Measurements from ENCODE around the gene SRSF1.
"Not testable (repeated sequence)": the region's sequence is repeated elsewhere in the genome, so short reads cannot be mapped to it uniquely, and the experiment has no call there.

The SRSF1 gene

DNA sequence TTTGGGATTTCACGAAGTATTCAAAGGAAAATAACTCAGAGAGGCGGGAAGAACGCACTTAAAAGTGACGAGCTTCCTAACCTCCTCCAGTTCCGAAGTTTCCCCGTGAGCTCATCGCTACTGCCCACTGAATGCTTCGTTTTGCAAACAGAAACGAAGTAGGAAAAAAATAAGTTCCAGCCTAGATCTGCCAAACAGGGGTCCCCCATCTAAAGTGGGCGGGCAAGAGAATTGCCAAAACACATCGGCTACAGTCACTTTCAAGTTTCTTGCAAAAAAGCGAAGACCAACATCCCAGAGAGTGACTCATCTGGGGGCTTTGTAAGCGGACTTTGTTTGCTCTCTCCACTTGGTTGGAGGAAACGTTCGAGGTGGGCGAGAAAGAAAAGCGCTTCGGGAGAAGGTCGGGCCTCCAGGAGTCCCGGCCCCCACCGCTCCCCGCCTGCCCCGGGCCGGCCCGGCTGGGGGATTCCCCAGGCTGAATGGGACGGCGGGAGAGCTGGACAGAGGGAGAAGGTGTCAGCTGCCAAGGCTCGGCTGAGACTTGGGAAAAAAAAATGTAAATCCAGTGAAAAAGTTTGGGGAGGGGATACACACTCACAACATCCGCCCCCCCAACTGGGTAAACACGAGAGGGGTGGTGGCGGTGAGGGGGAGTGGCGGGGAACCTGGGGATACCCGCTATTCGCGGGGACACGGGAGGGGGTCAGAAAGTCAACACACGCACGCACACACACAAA, 20.0 kb downstream of the SRSF1 start:
- Mint-ChIP-seq H3K36me3 (no peaks in the 10 kb centered on the region), H3K27ac (peak overlapping the region; percentile 88), H3K9me3 (ENCODE audit: low read depth) (no peaks in the 10 kb centered on the region), H3K27me3 (no peaks in the 10 kb centered on the region), H3K4me3 (peak overlapping the region; percentile 93), H3K4me1 (ENCODE audit: low read depth) (peaks cover 64% of the 10 kb centered on the region)

DNA sequence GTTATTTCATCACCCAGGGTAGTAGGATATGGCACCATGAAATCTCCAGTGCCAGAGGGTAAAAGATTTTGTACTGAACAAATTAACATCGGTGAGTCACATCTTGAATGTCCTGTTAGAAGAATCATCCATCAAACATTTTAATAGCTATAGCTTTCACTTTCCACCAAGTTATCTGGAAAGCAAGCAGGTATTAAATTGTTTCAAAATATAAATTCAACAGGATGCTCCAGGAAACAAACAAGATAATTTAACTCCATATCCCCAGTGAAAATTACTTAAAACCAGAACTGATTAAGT, 21.4 kb downstream of the SRSF1 start:
- Mint-ChIP-seq H3K9me3 (ENCODE audit: low read depth) (no peaks in the 10 kb centered on the region), H3K27me3 (no peaks in the 10 kb centered on the region), H3K4me3 (peak overlapping the region; percentile 69), H3K4me1 (ENCODE audit: low read depth) (peaks cover 68% of the 10 kb centered on the region), H3K27ac (peak overlapping the region; percentile 73), H3K36me3 (no peaks in the 10 kb centered on the region)

DNA sequence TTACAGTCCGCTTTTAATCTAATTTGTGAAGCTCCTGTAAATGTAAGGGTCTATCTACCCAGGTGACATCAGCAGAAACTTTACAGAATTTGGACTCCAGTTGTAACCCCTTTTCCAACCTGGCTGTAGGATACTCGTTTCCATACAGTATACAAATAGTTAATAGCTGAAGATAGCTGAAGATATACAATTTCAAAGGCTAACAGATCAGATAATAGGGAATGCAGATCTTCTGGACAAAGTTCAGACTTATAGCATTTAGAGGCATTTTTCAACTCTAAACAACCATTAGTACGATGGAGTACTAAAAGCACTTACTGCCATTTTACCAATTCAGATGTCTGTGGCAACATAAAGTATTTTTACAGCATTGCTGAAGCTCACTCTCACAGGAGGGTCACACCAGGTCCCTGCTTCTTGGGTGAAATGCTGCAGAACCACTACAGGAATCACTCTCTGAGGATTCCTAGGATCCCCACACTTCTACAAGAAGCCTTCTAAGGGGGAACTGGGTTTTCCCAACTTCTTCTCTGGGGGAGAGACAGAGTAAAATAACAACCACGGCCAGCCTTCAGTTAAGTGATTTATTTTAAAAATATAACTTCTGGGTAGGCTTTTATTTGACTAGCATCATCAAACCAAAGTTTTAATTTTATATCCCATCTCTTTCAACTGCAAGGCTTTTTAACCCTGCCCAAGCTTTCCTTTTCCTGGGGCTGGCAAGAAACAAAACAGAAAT, 21.9 kb downstream of the SRSF1 start:
- Mint-ChIP-seq H3K4me1 (ENCODE audit: low read depth) (peaks cover 72% of the 10 kb centered on the region), H3K36me3 (no peaks in the 10 kb centered on the region), H3K9me3 (ENCODE audit: low read depth) (no peaks in the 10 kb centered on the region), H3K27me3 (no peaks in the 10 kb centered on the region), H3K27ac (peak overlapping the region; percentile 73), H3K4me3 (peak overlapping the region; percentile 69)

DNA sequence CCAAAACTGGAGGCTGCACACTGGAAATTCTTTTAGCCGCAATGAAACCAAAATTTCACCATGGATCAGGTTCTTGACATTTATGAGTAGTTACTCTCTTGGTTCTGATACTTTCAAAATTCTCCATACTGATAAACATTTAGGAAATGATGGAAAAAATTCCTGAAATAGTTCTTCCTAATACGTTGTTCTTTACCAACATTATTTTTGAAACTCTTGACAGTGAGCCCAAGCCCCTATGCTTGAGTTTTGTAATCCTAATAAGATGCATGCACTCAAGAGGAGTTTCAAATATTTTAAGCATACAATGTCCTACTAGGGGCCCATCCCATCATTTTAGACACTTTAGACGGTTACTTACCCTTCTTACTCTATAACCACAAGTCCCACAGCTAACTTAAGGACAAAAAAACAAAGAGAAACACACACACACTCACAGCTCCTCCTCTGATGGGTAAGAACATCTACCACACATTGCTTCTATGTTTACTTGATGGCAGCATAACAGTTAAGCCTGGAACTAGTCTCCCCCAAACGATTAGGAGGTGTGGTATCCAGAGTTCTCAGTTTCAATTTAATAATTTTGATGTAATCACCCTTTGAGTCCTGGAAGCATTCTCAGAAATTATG, 22.7 kb downstream of the SRSF1 start:
- peak overlapping the region; percentile 55 for H3K4me3 Mint-ChIP-seq
- H3K4me1 Mint-ChIP-seq (ENCODE audit: low read depth) = peaks cover 70% of the 10 kb centered on the region
- H3K9me3 Mint-ChIP-seq (ENCODE audit: low read depth) = no peaks in the 10 kb centered on the region
- no peaks in the 10 kb centered on the region for H3K36me3 Mint-ChIP-seq
- peak overlapping the region; percentile 4 for H3K27ac Mint-ChIP-seq
- no peaks in the 10 kb centered on the region for H3K27me3 Mint-ChIP-seq

DNA sequence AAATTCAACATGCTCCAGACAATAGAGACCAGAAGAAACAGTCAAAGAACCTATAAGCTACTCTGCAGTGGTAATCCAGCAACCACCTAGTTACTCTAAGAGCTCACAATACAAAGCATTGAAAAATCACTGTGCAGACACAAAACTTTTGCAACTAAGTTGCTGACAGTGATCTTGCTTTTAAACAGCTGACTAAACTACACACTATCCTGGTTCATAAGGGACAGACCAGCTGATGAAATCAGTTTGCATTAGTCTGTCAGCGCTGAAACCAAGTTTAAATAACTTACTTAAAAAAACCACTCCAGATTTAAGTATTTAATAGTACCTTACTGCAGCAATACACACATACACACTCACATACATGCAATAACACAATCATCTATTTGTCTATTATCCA, 23.6 kb downstream of the SRSF1 start:
- peaks cover 67% of the 10 kb centered on the region for H3K4me1 Mint-ChIP-seq (ENCODE audit: low read depth)
- peaks cover 3% of the 10 kb centered on the region for H3K36me3 Mint-ChIP-seq
- H3K9me3 Mint-ChIP-seq (ENCODE audit: low read depth) = no peaks in the 10 kb centered on the region
- H3K27ac Mint-ChIP-seq = peak overlapping the region; percentile 4
- H3K27me3 Mint-ChIP-seq = no peaks in the 10 kb centered on the region
- peak overlapping the region; percentile 2 for H3K4me3 Mint-ChIP-seq

DNA sequence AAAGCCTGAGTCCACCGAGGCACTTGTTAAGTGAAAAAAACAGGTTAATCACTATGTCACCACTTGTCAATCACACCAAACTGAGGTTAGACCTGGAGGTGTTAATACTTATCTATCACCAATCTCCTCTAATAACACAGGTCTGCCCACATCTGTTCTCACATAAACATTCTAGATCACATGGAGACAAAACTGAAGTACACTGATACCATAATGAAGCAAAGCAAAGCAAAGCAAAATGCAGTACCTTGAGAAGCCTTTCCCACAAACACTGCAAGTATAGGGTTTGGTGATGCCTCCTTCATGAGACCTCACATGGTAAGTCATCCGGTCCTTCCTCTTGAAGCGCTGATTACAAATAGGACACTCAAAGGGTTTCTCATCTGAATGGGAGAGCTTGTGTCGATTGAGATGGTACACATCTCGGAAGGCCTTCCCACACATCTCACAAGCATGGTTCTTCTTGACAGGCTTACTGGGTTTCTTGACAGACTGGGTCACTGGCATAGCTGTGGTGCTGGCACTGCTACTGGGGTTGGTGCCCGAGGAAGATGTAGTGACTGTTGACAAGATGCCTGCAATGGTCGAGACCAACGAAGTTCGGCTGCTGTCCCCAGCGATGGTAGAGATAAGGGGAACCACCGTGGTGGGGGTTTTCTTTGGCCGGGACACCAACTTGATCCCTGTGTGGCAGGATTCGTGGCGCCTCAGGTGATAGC, 24.4 kb downstream of the SRSF1 start:
- peak overlapping the region; percentile 4 for H3K4me3 Mint-ChIP-seq
- no peaks in the 10 kb centered on the region for H3K9me3 Mint-ChIP-seq (ENCODE audit: low read depth)
- peaks cover 7% of the 10 kb centered on the region for H3K36me3 Mint-ChIP-seq
- H3K27ac Mint-ChIP-seq = peak overlapping the region; percentile 2
- H3K27me3 Mint-ChIP-seq = no peaks in the 10 kb centered on the region
- peaks cover 70% of the 10 kb centered on the region for H3K4me1 Mint-ChIP-seq (ENCODE audit: low read depth)

DNA sequence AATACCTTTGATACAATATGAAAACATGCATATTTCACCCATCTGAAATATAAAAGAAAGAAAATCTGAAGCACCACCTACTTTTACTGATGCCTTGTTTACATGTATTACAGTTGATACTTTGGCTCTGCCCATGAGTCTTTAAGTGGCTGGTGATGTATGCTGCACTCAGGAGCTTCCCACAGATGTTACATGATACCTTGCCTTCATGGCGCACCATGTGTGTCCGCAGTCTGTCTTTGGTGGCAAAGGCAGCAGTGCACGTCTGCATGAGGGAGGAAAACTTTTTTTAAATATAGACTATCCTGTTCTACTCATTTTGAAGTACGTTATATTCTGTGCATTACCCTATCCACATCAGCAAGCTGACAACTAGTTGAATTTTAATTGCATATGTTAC, 26.5 kb downstream of the SRSF1 start:
- no peaks in the 10 kb centered on the region for H3K9me3 Mint-ChIP-seq (ENCODE audit: low read depth)
- H3K4me1 Mint-ChIP-seq (ENCODE audit: low read depth) = peaks cover 59% of the 10 kb centered on the region
- H3K27ac Mint-ChIP-seq = no peak overlapping the region
- H3K36me3 Mint-ChIP-seq = peaks cover 7% of the 10 kb centered on the region
- no peak overlapping the region for H3K4me3 Mint-ChIP-seq
- H3K27me3 Mint-ChIP-seq = no peaks in the 10 kb centered on the region

DNA sequence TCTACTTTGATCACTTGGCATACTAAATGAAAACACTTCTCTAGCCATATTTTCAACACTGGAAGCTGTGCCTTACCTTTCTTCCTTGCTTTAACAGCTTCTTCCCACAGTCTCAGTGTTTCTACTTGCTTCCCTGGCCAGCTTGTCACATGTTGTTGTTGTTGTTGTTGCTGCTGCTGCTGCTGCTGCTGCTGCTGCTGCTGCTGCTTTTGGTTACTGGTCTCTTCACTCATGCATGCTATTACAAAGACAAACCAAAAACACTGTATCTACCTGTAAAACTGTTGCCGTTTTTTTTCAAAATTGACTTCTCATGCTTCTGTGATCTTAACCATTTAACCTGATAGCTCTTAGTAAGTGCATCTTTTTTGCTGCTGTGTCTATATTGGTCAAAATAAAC, 28.0 kb downstream of the SRSF1 start:
- peaks cover 44% of the 10 kb centered on the region for H3K4me1 Mint-ChIP-seq (ENCODE audit: low read depth)
- no peaks in the 10 kb centered on the region for H3K9me3 Mint-ChIP-seq (ENCODE audit: low read depth)
- peaks cover 7% of the 10 kb centered on the region for H3K36me3 Mint-ChIP-seq
- no peaks in the 10 kb centered on the region for H3K27me3 Mint-ChIP-seq
- H3K4me3 Mint-ChIP-seq = no peak overlapping the region
- peak overlapping the region; percentile 81 for H3K27ac Mint-ChIP-seq

DNA sequence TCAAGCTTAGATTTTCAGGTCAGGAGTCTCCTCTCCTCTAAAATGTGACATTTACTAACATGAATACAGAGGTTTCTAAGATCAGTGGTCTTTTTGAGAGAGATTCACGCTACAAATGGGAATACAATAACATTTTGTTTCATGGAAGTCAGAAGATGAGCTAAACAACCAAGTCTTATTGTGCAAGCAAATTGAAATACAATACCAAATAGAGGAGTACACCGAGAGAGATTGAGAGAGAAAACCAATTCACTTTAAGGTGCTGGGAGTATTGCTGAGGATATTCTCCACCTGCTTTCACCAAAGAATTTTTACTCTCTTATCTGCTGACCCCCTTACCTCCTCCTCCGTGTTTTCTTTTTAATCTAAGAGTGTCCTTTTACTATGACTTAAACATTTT, 30.5 kb downstream of the SRSF1 start:
- Mint-ChIP-seq H3K27me3 (no peaks in the 10 kb centered on the region), H3K9me3 (ENCODE audit: low read depth) (no peaks in the 10 kb centered on the region), H3K27ac (no peak overlapping the region), H3K4me3 (no peak overlapping the region), H3K36me3 (peaks cover 7% of the 10 kb centered on the region), H3K4me1 (ENCODE audit: low read depth) (peaks cover 20% of the 10 kb centered on the region)

DNA sequence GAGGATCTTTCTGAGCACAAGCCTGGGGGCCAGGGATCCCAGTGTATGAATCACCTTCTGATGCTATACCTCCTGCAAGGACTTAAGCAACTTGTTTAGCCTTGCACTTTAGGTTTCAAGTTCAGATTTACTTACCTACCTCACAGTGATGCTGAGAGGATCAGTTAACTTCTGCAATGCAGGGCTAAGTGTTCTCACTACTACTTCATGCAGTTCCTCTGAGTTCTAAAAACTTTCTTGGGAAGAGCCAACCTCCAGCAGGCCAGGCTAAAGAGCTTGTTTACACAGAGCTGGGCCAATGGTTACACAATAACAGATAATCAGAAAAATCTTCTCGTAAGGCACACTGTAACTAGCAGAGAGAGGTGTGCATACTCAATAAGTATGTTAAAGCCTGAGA, 32.0 kb downstream of the SRSF1 start:
- Mint-ChIP-seq H3K9me3 (ENCODE audit: low read depth) (no peaks in the 10 kb centered on the region), H3K27ac (no peak overlapping the region), H3K4me3 (no peak overlapping the region), H3K36me3 (peaks cover 7% of the 10 kb centered on the region), H3K4me1 (ENCODE audit: low read depth) (peaks cover 8% of the 10 kb centered on the region), H3K27me3 (no peaks in the 10 kb centered on the region)

DNA sequence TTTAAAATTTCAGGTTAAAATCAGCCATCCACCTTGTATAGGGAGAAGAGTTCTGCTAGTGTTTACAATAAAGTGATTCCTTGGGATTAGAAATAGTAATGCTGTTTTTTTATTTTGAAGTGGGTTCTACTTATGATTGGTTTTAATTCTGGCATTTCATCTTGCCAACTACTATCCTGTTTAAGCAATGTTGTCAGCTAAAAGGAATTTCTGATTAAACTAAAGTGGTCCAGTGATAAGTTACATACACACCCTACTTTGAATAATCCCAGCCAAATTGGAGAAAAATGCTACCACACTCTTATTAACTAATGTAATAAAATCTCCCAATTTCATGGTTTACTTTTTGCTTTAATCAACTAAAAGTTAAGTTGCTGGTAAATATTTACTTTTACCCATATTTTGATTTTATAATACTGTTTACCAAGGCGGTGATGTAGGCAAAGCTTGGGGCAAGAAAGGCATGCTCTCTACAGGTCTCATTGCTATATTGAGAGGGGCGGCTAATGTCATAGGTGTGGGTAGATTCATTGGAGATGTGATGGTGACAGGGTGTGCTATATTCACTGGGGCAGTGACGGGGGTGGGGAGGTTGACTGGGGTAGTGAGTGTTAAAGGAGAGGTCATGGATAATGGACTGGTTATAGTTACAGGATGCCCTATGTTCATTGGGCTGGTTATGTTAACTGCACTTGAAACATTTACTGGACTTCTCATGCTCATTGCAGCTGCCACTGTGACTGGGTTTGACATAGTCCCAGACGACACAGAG, 32.8 kb downstream of the SRSF1 start:
- H3K4me1 Mint-ChIP-seq (ENCODE audit: low read depth); H3K4me3 Mint-ChIP-seq; H3K36me3 Mint-ChIP-seq; H3K27me3 Mint-ChIP-seq; H3K27ac Mint-ChIP-seq; H3K9me3 Mint-ChIP-seq (ENCODE audit: low read depth): not testable (repeated sequence)

DNA sequence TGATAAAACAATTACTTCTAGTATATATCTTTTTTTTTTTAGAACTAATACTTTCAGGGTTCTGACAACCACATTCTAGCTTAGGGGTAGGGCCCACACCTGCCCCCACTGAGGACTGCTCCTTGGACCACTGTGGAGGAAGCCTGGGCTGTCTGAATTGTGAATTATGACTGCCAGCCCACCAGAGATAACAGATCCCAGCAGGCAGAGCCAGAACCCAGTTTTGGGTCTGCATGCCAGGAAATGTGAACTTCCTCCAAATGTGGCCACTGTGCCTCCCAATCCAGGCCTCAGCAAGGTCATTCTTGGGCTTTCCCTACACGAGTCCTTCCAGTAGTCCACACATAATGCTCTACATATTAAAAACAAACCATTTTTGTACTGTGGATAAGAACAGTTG, 34.9 kb downstream of the SRSF1 start:
- Mint-ChIP-seq H3K27me3 (no peaks in the 10 kb centered on the region), H3K4me1 (ENCODE audit: low read depth) (peaks cover 1% of the 10 kb centered on the region), H3K36me3 (no peaks in the 10 kb centered on the region), H3K27ac (peak overlapping the region; percentile 34), H3K4me3 (no peak overlapping the region), H3K9me3 (ENCODE audit: low read depth) (no peaks in the 10 kb centered on the region)

DNA sequence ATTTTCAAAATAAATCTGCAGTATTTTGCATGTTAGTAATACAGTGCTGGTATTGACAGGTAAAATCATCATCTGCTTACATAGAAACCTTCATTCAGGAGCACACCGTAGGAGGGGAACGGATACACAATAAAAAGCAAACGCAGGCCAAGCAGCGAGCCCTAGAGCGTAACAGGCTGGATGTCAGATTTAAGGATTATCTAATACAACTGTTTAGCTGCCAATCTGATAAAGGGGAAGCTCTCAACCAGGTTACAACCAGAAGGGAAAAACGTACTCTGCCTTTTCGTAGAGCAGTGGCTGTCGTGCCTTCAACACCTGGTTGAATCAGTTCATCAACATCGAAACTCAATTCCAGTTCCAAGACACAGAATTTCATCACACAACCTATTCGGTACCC, 35.5 kb downstream of the SRSF1 start:
- Mint-ChIP-seq H3K4me1 (ENCODE audit: low read depth) (peaks cover 1% of the 10 kb centered on the region), H3K9me3 (ENCODE audit: low read depth) (no peaks in the 10 kb centered on the region), H3K36me3 (no peaks in the 10 kb centered on the region), H3K4me3 (no peak overlapping the region), H3K27me3 (no peaks in the 10 kb centered on the region), H3K27ac (no peak overlapping the region)

DNA sequence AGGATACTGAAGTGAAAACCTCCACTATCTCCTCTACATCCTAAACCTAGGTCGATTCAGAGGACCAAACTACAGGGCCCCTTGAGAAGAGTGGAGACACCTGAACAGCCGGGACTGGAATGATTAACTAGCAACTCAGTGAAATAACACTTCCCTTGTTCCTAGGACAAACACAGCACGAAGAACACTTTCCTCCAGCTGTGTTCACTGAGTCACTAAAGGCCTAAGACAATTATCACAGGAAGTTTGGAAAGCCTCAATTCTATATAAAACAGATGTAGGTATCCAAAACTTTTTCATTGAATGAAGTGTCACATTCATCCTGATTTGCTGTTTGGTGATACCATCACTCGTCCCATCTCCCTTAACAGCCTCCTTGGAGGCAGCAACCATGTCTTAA, 36.3 kb downstream of the SRSF1 start:
- no peaks in the 10 kb centered on the region for H3K27me3 Mint-ChIP-seq
- no peaks in the 10 kb centered on the region for H3K9me3 Mint-ChIP-seq (ENCODE audit: low read depth)
- no peaks in the 10 kb centered on the region for H3K36me3 Mint-ChIP-seq
- H3K4me1 Mint-ChIP-seq (ENCODE audit: low read depth) = no peaks in the 10 kb centered on the region
- H3K27ac Mint-ChIP-seq = no peak overlapping the region
- no peak overlapping the region for H3K4me3 Mint-ChIP-seq
